GM19193 (cell line): ENCODE results near the gene DLGAP4.

ENCODE experiments used
- POLR2A ChIP-seq: IDR thresholded peaks from 4 replicates; pipeline ENCODE4 v1.6.1; 2011; ENCODE audit not compliant: insufficient read depth, insufficient read length; ENCODE audit errors: extremely low read depth

Gene DLGAP4

GRCh38 chr20:36298061-36298460, 8.1 kb upstream of the DLGAP4 start:
- TF ChIP-seq POLR2A = no peak

GRCh38 chr20:36298795-36299339, 7.3 kb upstream of the DLGAP4 start:
- no peak for TF ChIP-seq POLR2A

- TF ChIP-seq POLR2A = no peak
Observed at GRCh38 chr20:36299459-36299858, 6.7 kb upstream of the DLGAP4 start.

GRCh38 chr20:36301359-36302119, 4.6 kb upstream of the DLGAP4 start:
- TF ChIP-seq POLR2A = no peak

GRCh38 chr20:36303020-36303595, 3.0 kb upstream of the DLGAP4 start:
- no peak for TF ChIP-seq POLR2A

GRCh38 chr20:36303831-36304230, 2.3 kb upstream of the DLGAP4 start:
- no peak for TF ChIP-seq POLR2A

- TF ChIP-seq POLR2A = no peak
Observed at GRCh38 chr20:36304786-36305495, 1.2 kb upstream of the DLGAP4 start.

GRCh38 chr20:36306553-36307411, 643 bp downstream of the DLGAP4 start:
- TF ChIP-seq POLR2A = no peak

GRCh38 chr20:36307412-36308325, 1.5 kb downstream of the DLGAP4 start:
- TF ChIP-seq POLR2A = no peak

- TF ChIP-seq POLR2A = no peak
Observed at GRCh38 chr20:36308353-36308752, 2.2 kb downstream of the DLGAP4 start.

GRCh38 chr20:36308986-36309385, 2.8 kb downstream of the DLGAP4 start:
- no peak for TF ChIP-seq POLR2A

- no peak for TF ChIP-seq POLR2A
Observed at GRCh38 chr20:36309643-36310042, 3.5 kb downstream of the DLGAP4 start.

GRCh38 chr20:36310215-36310981, 4.3 kb downstream of the DLGAP4 start:
- no peak for TF ChIP-seq POLR2A
